ENCODE data around the gene GAB2. TPM values are rescaled to one million over a fixed set of nuclear protein-coding genes. Genes with fewer than 3 reads are reported as not detected.
"Not testable (repeated sequence)": the region's sequence is repeated elsewhere in the genome, so short reads cannot be mapped to it uniquely, and the experiment has no call there.

GAB2 gene
- total and polyA plus RNA-seq, 9 donors: 30.9 to 64.6 (median 42.9) TPM

- Histone ChIP-seq H3K4me3 (no peak overlapping the region), H3K9me3 (peaks cover 0 to 5% of the 10 kb centered on the region in 2 donors), H3K36me3 (no peaks in the 10 kb centered on the region), H3K27me3 (no peaks in the 10 kb centered on the region), H3K27ac (no peak overlapping the region), H3K4me1 (ENCODE audit: insufficient read depth) (peaks cover 9% of the 10 kb centered on the region)
- WGBS, 3 donors: 90 to 97% (median 95%) methylated on average over 3 of the region's 3 CpGs
- intact Hi-C loops (cut with DNase I): no loop called here
- no peak for DNase-seq
- no peak for TF ChIP-seq POLR2A (IDR thresholded peaks at IDR 0.05)
Observed at GRCh38 chr11:78276311-78276710, 141.3 kb downstream of the GAB2 start.

- no peaks in the 10 kb centered on the region for H3K27me3 ChIP-seq
- H3K4me3 ChIP-seq: no peak overlapping the region
- WGBS, 3 donors: 62 to 78% (median 77%) methylated on average over 3 of the region's 3 CpGs
- no peak for DNase-seq
- TF ChIP-seq EP300 (IDR thresholded peaks at IDR 0.05): no peak
- TF ChIP-seq CTCF (IDR thresholded peaks at IDR 0.05): no peak
- TF ChIP-seq POLR2A (IDR thresholded peaks at IDR 0.05): no peak
- intact Hi-C loops (cut with DNase I): no loop called here
- peaks cover 0 to 5% of the 10 kb centered on the region in 2 donors for H3K9me3 ChIP-seq
- peaks cover 7% of the 10 kb centered on the region for H3K4me1 ChIP-seq (ENCODE audit: insufficient read depth)
- no peaks in the 10 kb centered on the region for H3K36me3 ChIP-seq
- H3K27ac ChIP-seq: no peak overlapping the region
Observed at GRCh38 chr11:78274739-78275138, 142.9 kb downstream of the GAB2 start.

GRCh38 chr11:78272625-78273269, 144.9 kb downstream of the GAB2 start:
- peaks cover 11% of the 10 kb centered on the region for H3K4me1 ChIP-seq (ENCODE audit: insufficient read depth)
- H3K4me3 ChIP-seq; DNase-seq; H3K36me3 ChIP-seq; H3K27me3 ChIP-seq; intact Hi-C loops (cut with DNase I); H3K9me3 ChIP-seq; H3K27ac ChIP-seq: not testable (repeated sequence)
- WGBS, 3 donors: 83 to 99% (median 88%) methylated on average over 6 of the region's 6 CpGs

DNA sequence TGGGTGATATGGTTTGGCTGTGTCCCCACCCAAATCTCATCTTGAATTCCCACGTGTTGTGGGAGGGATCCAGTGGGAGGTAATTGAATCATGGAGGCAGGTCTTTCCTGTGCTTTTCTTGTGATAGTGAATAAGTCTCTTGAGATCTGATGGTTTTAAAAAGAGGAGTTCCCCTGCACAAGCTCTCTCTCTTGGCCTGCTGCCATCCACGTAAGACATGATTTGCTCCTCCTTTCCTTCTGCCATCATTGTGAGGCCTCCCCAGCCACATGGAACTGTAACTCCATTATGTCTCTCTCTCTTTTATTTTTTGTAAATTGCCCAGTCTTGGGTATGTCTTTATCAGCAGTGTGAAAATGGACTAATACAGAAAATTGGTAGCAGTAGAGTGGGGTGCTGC, 145.8 kb downstream of the GAB2 start:
- H3K27me3 ChIP-seq; intact Hi-C loops (cut with DNase I); DNase-seq; H3K36me3 ChIP-seq; H3K9me3 ChIP-seq; H3K27ac ChIP-seq; H3K4me3 ChIP-seq; H3K4me1 ChIP-seq (ENCODE audit: insufficient read depth): not testable (repeated sequence)
- 61 to 77% (median 72%) methylated on average over 2 of the region's 2 CpGs for WGBS, 3 donors

- no peaks in the 10 kb centered on the region for H3K36me3 ChIP-seq
- intact Hi-C loops (cut with DNase I): no loop called here
- DNase-seq: no peak
- H3K4me1 ChIP-seq (ENCODE audit: insufficient read depth): peaks cover 10% of the 10 kb centered on the region
- no peaks in the 10 kb centered on the region for H3K27me3 ChIP-seq
- peaks cover 0 to 5% of the 10 kb centered on the region in 2 donors for H3K9me3 ChIP-seq
- H3K27ac ChIP-seq: peak overlapping the region in 1 of 2 donors; percentile 10
- no peak overlapping the region for H3K4me3 ChIP-seq
- TF ChIP-seq EP300 (IDR thresholded peaks at IDR 0.05): no peak
- 97 to 99% (median 98%) methylated on average over 2 of the region's 2 CpGs for WGBS, 3 donors
Observed at GRCh38 chr11:78270971-78271370, 146.6 kb downstream of the GAB2 start.

GRCh38 chr11:78269806-78270205, 147.8 kb downstream of the GAB2 start:
- peaks cover 10% of the 10 kb centered on the region for H3K4me1 ChIP-seq (ENCODE audit: insufficient read depth)
- intact Hi-C loops (cut with DNase I): no loop called here
- H3K27ac ChIP-seq: peak overlapping the region in 1 of 2 donors; percentile 73
- no peak for TF ChIP-seq CTCF (IDR thresholded peaks at IDR 0.05)
- no peak for TF ChIP-seq POLR2A (IDR thresholded peaks at IDR 0.05)
- no peak for TF ChIP-seq EP300 (IDR thresholded peaks at IDR 0.05)
- no peaks in the 10 kb centered on the region for H3K36me3 ChIP-seq
- H3K27me3 ChIP-seq: no peaks in the 10 kb centered on the region
- no peak for DNase-seq
- H3K9me3 ChIP-seq: peaks cover 0 to 5% of the 10 kb centered on the region in 2 donors
- whole genome bisulfite sequencing, 3 donors: 83% methylated on average over 7 of the region's 7 CpGs
- no peak overlapping the region for H3K4me3 ChIP-seq
